HG03066 (cell line): ENCODE measurements around the gene HSD17B2.
"Not testable (repeated sequence)": the region's sequence is repeated elsewhere in the genome, so short reads cannot be mapped to it uniquely, and the experiment has no call there.

Experiments used
- ATAC-seq: cut with Tn5 transposase; IDR thresholded peaks from one replicate; pipeline ENCODE4 v1.9.1; 2021; ENCODE audit warnings: low read depth; ENCODE audit not compliant: unreplicated experiment

The HSD17B2 gene, protein sequence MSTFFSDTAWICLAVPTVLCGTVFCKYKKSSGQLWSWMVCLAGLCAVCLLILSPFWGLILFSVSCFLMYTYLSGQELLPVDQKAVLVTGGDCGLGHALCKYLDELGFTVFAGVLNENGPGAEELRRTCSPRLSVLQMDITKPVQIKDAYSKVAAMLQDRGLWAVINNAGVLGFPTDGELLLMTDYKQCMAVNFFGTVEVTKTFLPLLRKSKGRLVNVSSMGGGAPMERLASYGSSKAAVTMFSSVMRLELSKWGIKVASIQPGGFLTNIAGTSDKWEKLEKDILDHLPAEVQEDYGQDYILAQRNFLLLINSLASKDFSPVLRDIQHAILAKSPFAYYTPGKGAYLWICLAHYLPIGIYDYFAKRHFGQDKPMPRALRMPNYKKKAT

DNA sequence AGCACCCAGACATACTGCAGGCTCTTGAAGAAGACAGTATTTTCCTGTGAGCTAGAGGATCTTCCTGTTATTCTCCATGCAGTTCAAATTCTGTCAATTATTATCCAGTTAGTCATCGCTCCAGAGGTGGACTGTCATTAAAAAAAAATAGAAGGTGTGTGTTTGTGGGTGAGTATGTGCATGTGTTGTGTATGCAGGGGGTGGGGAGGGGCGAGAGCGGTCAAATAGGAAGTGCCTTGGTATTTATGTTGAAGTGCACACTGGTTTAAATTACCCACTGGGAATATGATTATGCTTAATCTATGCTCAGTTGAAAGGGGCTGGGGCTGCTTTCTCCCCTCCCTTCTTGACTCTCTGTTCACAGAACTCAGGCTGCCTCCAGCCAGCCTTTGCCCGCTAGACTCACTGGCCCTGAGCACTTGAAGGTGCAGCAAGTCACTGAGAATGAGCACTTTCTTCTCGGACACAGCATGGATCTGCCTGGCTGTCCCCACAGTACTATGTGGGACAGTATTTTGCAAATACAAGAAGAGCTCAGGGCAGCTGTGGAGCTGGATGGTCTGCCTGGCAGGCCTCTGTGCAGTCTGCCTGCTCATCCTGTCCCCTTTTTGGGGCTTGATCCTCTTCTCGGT is at the start of gene HSD17B2:
HSD17B2 (plus strand) TSS at position 273 of the 632 bp plus-strand sequence; CDS start at position 445, 172 bp downstream.
- no peak for ATAC-seq

DNA sequence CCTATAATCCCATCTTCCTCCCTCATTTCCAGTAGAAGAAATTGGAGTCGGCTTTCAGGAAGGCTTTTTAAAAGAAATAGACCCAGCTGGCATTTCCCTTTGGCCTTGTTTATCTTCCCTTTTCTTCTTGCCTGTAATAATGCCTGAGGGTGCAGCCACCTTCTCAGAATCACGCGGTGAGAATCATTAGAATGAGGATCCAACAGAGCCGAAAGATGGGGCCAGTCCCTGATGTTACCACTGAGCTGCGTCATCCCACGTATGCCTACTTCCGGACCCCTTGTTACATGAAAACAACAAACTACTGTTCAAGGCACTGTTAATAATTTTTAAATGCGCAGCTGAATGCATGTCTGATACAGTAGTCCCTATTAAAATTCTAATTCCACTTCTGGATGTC is 47.9 kb upstream of the HSD17B2 start:
- ATAC-seq, result no peak

DNA sequence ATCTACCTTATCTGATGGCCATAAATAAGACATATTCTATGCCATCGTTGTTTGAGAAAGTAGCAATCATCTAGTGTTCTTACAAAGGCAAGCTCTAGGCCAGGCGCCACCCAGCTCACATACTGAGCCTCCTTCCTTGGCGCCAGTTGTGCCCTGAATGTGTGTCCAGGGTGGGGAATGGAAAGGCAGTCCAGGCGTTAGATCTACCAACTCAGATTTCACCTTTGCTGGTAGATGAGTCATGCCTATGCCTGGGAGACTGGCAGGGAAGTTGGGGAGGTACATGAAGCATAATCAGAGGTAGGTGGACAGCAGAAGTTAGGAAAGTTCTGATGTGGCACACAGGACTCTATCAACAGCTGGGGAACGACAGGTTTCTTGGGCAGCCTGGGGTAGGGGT is 47.3 kb upstream of the HSD17B2 start:
- no peak for ATAC-seq

DNA sequence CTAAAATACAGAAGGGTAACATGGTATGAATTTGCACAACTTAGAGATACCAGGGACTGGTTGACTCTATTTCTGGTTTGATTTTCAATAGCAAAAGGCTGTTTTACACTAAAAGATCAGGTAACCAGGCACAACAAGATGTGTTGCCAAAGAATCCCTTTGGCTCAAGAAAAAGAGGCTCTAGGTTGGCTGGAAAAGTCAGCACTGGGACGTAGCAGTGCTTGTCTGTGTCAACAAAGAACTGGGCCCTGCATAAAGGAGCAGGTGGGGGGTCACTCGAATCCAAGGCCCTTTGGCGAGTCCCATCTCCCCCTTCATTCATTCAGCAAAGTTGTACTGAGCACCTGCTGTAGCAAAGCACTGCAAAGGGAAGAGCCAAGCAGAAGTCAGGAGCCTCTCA is 42.2 kb upstream of the HSD17B2 start:
- ATAC-seq, result no peak

DNA sequence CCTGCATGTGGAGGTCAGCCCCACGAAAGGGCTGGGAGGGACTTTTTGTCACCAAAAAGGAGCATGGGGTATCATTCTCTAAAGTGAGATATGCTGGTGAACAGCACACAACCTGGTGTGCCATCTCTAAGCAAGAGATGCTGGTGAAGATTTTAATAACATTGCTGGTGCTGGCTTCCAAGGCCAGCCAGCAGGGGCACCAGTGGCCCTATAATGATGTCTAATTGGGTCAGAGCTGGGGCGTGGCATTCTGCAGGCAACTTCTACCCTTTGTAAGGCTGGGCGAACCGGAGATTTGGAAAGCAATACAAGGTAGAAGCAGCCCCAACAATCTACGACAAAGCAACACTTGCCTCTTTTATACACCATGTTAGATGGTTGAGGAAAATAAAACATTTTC is 40.6 kb upstream of the HSD17B2 start:
- no peak for ATAC-seq

DNA sequence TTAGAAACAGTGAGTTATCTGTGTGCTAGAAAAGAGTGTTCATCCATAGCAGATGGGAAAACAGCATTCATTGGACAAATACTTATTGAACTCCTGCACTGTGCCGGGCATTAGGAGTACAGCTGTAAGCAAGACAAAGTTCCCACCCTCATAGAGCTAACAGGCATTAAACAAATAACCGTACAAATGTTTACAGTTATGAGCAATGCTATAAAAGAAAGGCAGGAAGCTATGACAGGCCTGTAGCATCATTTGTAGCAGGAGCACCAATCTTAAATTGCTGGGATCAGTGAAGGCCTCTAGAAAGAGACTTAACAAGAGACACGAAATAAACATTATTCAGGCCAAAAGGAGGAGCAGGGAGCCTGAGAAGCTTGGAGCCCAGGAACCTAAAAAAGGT is 39.4 kb upstream of the HSD17B2 start:
- ATAC-seq, result no peak

DNA sequence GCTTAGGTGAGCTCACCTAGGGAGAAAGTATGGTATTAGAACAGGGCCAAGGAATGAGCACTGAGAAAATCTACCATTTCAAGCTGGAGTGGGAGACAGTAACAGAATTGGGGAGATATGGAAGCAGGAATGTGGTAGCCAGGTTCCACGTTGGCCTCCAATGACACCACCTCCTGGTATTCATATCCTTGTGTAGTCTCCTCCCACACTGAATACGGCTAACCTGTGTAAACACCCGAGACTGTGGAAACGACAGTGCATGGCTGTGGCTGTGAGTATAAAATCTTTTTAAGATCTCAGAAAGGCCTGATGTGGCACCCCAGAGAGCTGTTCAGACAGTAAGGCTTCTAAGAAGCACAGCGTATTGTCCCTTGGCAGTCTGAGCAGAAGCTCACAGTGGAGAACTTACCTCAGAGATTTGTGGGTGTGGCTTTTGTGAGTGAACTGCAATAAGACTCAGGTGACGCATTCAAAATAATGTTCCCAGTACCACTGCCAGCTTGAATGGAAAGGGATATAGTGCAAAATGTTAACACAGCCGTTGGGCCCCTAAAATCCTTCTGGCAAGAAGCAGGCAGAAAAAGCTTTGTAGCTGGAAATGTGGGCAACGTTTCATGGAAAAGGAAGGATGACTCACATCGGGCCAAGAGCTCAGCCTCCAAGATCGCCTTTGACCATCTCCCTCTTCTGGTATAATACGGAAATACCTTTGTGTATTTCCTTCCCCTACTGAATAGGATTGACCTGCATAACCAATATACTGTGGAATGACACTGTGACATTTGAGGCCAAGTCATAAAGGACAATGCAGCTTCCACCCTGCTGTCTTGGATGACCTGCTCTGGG is 38.2 kb upstream of the HSD17B2 start:
- ATAC-seq, result no peak

DNA sequence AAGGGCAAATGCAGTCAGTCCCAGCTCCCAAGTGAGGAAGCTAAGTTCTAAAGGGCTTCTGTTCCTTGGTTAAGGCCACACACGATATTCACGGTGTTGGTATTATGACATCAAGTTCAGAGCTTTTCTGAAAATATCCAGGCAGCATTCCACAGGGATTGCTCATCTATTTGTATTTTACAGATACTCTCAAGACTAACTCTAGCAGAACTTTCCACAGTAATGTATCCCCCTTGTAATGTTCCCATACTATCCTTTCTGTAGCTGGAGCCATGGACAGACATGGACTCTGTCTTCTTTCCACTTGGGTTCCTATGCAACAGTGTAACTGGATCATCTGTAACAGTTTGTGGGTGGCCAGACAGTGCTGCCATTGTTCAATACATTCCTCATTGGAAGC is 37.3 kb upstream of the HSD17B2 start:
- ATAC-seq, result no peak

DNA sequence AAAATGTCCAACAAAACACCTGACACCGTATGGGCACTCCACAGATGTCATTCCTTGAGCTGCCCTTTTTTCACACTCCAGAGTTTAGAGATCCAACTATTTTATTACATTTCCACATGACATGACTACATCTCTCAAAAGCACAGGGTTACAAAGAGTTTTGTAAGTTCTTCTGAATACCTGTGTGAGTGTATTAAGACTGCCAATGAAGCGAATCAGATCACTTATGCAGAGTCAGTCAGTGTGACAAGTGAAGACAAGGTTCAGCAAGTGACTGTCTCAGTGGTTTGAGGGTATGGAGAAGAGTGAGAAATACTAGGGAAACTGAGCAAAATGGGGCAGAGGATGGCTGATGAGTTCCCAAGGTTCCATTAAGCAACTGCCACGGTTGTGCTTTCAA is 32.2 kb upstream of the HSD17B2 start:
- no peak for ATAC-seq

DNA sequence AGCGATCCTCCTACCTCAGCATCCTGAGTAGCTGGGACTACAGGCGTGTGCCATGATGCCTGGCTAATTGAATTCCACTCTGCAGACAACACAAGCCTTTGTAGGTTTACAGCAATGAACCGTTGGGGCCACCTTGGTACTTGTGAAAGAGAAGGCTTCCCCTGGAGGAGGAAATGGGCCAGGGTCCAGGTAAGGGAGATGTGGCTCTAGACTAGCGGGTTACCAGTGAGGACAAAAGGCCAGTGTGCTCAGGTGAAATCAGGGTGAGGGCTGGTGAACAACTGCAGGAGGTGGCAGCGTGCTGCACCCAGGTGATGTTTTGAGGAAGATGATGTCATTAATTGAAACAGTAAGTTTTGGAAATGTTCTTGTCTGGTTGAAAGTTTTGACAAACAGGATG is 30.5 kb upstream of the HSD17B2 start:
- ATAC-seq, result no peak

DNA sequence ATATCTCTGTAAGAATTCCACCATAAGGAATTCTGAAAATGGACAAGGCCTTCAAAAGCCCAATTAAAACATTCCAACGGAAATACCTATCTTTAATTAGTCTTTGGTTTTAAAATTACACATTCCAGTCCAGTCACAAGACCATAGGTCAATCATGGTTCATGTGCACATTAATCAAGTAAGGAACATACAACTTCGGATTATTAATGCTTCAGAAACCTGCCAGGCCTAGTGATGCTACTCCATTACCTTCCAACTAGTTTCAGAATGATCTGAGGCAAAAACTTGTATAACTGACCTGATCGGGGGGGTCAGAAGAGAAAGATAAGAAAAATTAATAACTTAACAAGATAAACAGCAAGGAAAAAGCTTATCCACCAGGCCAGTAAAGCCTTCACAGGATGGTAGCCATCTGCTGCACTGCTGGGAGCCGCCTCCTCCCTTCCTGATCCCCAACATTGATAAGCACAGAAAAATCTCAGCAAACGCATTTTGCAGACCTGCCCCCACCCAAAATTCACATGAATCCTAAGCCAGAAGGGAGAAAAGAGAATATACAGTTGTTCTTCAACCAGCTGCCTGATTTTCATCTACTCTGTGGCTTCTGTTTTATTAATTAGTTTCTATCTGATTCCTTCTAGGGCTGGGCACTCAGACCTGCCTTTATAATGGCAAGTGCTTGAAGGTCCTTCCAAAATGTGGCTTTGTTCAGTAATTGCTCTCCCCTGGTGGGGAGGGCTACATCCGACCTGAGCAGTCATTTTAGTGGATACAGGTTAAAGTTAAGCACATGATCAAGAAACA is 29.8 kb upstream of the HSD17B2 start:
- ATAC-seq, result no peak

DNA sequence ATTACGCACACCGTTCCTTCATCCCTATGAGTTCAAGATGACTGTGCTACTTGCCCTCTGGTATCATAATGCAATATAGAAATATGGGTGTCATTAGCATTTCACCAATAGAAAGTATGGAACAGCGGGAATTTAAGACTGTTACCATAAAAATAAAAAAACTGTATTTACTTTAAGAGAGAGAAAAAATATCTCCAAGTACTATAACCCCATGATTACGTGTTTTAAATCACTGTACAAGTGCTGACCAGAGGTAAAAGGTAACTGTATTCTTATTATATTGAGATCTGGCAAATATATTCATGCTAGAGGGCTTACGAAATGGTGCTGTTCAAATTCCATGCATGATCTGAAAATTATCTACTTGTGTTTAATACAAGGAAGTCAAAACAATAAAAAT is 29.0 kb upstream of the HSD17B2 start:
- ATAC-seq, result no peak

DNA sequence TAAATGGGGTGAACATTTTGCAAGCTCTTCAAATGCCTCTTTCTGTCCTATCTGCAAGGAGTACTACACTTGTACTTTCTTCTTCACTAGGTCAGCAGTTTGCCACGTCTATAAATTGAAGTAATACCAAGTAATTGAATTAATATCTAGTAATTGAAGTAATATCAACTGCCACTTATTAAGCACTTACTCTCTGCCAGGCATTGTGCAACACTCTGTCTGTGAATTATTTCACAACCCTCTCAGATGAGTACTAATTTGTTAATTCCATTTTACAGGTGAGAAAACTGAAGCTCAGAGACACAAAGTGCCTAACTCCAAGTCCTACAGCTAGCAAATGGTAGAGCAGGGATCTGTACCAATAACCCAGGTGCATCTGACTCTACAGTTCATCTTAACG is 27.9 kb upstream of the HSD17B2 start:
- ATAC-seq, result no peak

DNA sequence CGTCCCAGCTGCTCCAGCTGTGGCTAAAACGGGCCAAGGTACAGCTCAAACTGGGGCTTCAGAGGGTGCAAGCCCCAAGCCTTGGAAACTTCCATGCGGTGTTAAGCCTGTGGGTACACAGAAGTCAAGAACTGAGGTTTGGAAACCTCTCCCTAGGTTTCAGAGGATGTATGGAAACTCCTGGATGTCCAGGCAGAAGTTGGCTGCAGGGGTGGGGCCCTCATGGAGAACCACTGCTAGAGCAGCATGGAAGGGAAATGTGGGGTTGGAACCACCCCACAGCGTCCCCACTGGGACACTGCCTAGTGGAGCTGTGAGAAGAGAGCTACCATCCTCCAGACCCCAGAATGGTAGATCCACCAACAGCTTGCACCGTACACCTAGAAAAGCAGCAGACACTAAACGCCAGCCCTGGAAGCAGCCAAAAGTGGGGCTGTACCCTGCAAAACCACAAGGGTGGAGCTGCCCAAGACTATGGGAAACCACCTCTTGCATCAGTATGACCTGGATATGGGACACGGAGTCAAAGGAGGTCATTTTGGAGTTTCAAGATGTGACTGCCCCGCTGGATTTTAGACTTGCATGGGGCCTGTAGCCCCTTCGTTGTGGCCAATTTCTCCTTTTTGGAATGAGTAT is 26.0 kb upstream of the HSD17B2 start:
- no peak for ATAC-seq

DNA sequence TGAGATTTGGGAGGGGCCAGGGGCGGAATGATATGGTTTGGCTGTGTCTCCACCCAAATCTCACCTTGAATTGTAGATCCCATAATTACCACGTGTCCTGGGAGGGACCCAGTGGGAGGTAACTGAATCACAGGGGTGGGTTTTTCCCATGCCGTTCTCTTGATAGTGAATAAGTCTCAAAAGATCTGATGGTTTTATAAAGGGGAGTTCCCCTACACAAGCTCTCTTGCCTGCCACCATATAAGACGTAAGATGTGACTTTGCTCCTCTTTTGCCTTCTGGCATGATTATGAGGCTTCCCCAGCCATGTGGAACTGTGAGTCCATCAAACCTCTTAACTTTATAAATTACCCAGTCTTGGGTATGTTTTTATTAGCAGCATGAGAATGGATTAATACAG is 25.3 kb upstream of the HSD17B2 start:
- not testable (repeated sequence) for ATAC-seq

DNA sequence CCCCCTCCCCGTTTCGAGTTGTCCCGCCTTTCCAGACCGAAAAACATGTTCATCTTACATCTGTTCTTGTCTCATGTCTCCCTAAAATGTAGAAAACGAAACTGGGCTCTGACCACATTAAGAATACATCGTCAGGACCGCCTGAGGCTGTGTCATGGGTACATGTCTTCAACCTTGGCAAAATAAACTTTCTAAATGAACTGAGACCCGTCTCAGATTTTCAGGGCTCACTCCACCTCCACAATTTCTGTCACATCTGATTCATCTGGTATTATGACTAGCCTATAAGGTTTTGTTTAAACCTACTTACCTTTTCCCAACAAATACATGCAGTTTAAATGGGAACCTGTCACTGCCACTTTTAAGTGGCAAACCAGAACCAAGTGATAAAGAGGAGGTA is 24.4 kb upstream of the HSD17B2 start:
- no peak for ATAC-seq

DNA sequence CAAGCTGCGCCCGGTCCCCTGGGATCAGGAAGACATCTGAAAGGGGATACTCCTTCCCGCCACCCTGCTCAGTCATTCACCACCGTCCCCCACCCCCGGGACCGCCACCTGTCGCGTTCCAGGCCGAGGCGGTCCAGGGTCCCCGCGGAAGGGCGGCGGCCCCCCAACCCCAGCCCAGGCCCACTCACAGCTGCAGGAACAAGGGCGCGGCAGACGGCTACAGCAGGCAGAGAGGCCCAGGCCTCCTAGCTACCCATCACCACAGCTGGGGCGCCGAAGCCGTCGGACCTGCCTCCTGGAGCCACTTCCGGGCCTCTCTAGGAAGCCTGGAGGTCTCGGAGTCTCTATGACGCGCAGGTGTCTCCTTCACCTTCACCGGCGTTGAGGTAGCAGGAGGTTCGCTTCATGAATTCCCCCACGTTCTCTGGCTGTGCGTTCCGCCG is 23.8 kb upstream of the HSD17B2 start, which contains the start of gene SDR42E1:
SDR42E1 (minus strand) TSS at position 272 of the 443 bp plus-strand sequence. CDS start 10,612 bp downstream, outside the sequence.
- ATAC-seq, result peak; percentile 94

DNA sequence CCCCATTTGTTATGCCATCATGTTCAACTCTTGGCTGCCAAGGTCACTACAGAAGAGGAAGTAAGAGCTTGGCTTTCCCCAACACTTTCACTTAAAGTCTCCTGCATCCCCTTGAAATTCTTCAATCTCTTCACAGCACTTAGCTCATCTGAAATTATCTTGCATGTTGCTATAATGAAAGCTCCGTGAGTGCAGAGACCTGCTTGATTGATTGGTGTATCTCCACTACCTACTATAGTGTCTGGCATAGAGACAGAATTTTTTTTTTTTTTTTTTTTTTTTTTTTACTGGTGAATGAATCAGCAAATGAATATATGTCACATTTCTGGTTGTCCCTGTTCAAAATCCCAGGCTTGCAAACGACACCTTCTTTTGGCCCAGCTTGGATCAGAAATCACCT is 21.9 kb upstream of the HSD17B2 start:
- no peak for ATAC-seq

DNA sequence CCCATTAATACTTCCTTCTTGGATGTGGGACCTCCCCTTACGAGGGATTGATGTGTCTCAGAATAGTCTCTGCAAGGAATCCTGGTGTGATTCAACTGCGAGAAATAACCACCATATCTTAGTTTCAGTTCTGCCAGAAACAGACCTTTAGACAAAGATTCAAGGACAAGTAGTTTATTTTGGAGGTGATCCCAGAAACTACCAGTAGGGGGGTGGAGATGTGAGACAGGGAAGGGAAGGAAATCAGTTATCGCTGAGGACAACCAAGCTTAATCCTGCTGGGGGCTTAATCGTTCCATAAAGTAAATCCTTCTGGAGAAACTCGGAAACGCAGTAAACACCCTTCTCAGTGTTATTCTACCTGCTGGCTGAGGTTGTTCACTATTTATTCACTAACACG is 18.8 kb upstream of the HSD17B2 start:
- ATAC-seq, result no peak

DNA sequence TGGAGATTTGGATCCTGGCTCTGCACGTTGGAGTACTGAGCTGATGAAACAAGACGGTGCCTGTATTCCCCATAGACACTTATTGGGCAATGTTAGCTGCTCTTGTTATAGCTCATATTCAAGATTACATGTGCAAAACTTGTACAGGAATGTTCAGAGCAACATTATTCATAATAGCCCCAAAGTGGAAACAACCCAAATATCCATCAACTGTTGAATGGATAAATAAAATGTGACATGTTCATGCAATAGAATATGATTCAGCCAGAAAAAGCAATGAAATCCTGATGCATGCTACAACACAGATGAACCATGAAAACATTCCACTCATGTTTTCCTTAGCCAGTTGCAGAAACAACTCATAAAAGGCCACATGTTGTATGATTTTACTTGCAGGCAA is 18.1 kb upstream of the HSD17B2 start:
- ATAC-seq, result no peak
